Psoas muscle (tissue), 8 donors: ENCODE results near the gene CFDP1. TPM values are rescaled to one million over a fixed set of nuclear protein-coding genes. Genes with fewer than 3 reads are reported as not detected.

Source experiments
- ATAC-seq, 4 donors: fragments of 200-7000 bp; cut with Tn5 transposase; one replicate each; pipeline ENCODE4 v1.9.1; 2020; ENCODE audit warnings: moderate library complexity in 3 of 4, mild to moderate bottlenecking in 2 of 4
- DNase-seq, 2 donors: peaks; one replicate each; pipeline ENCODE4 v3.0.0-alpha.2; 2020
- H3K27ac ChIP-seq: fragments of 200-600 bp; one replicate; pipeline ENCODE4 v1.8.0; 2022
- H3K27me3 ChIP-seq, 3 donors: fragments of 200-600 bp in 1 of 3; one replicate each; pipeline versions ENCODE4 v1.6.1 to v1.8.0; 2013 to 2022; ENCODE audit warnings: low read length in 2 of 3, mild to moderate bottlenecking in 2 of 3, moderate library complexity in 1 of 3; ENCODE audit not compliant: insufficient read depth in 3 of 3
- H3K36me3 ChIP-seq, 2 donors: fragments of 200-600 bp in 1 of 2; one replicate each; pipeline versions ENCODE4 v1.6.1 to v1.8.0; 2013 to 2022; ENCODE audit warnings: low read depth in 1 of 2, mild to moderate bottlenecking in 1 of 2, moderate library complexity in 1 of 2; ENCODE audit not compliant: insufficient read depth in 1 of 2
- H3K4me1 ChIP-seq: fragments of 200-600 bp; one replicate; pipeline ENCODE4 v1.8.0; 2022
- H3K4me3 ChIP-seq: fragments of 200-600 bp; one replicate; pipeline ENCODE4 v1.8.0; 2022; ENCODE audit warnings: mild to moderate bottlenecking
- H3K9me3 ChIP-seq: fragments of 200-600 bp; one replicate; pipeline ENCODE4 v1.8.0; 2022
- CTCF ChIP-seq: fragments of 200-600 bp; IDR thresholded peaks from one replicate; pipeline ENCODE4 v1.8.0; 2022; ENCODE audit warnings: antibody characterized with exemption
- WGBS, 3 donors: extraction: QIAGEN DNeasy Blood & Tissue Kit; methylation state at CpG; one replicate each; pipeline versions ENCODE4 v1.1.6 to v1.1.7; 2013; 5-methylcytosine and 5-hydroxymethylcytosine counted together
- intact Hi-C, 2 donors: fragments of 100-400 bp; cut with DNase I; formaldehyde crosslinking; loops; one replicate each; pipeline versions ENCODE4 v1.11.0 to v1.14.2; 2022
- polyA plus RNA-seq, 3 donors: library from polyadenylated mRNA; stranded (reverse); fragments of 200-250 nt; gene quantifications; one replicate each; pipeline ENCODE4 v1.2.3, GENCODE V29; 2013
- total RNA-seq, 4 donors: library from RNA; stranded (reverse); fragmentation: NEBNext Ultra II Directional in 2 of 4; extraction: Animal tissue kit (Norgen Biotek cat#: 25700) in 2 of 4; gene quantifications; one replicate each; pipeline versions ENCODE4 v1.2.1 to v1.2.4, GENCODE V29; 2021 to 2023
- donor health status: healthy with polysubstance abuse.
- donor health status: DM: no; HTN: no; CAD: no; lungs with moderate emphysema.
- donor health status: Bipolar disorder and iron deficiency.
- donor health status: healthy.
- donor health status: DM: yes; HTN: yes; CAD: no.
- donor health status: DM: no; HTN: no; CAD: no.
- donor health status: DM: no; HTN: no; CAD: no.
- donor health status: DM: yes; HTN: yes; CAD: no.

CFDP1 gene
- total and polyA plus RNA-seq, 7 donors: 16.6 to 78.2 (median 21.9) TPM

- H3K27me3 ChIP-seq: no peaks in the 10 kb centered on the region
- H3K36me3 ChIP-seq: no peaks in the 10 kb centered on the region
- no peaks in the 10 kb centered on the region for H3K4me1 ChIP-seq
- no peak overlapping the region for H3K4me3 ChIP-seq
- ATAC-seq: no peak
- no peak for DNase-seq
- H3K9me3 ChIP-seq: no peaks in the 10 kb centered on the region
- WGBS, 3 donors: 92 to 98% (median 95%) methylated on average over 3 of the region's 3 CpGs
- intact Hi-C loops: no loop called here
- no peak overlapping the region for H3K27ac ChIP-seq
- TF ChIP-seq CTCF: no peak
Measured at GRCh38 chr16:75362846-75363245, 70.5 kb downstream of the CFDP1 start.

DNA sequence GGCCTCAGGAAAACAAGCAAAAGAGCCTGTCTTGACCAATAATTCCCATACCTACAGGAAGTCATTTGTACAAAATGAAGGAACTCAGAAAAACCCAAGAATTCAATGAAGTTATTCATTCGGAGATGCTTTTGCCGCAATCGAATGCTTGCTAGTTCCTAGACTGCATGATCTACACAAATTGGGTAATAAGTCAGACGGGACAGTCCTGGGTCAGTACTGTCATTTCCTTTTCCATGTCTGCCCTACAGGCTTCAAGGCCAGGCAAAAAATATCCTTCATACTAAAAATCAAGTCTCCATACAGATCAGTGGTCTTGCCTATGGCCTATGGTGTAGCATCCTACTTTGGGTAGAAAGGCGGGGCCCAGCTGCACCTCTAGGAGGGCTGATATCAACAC is 71.4 kb downstream of the CFDP1 start:
- no peak for TF ChIP-seq CTCF
- ATAC-seq (no peak), DNase-seq (no peak)
- Histone ChIP-seq H3K27me3 (no peaks in the 10 kb centered on the region), H3K27ac (no peak overlapping the region), H3K4me3 (no peak overlapping the region), H3K36me3 (no peaks in the 10 kb centered on the region), H3K4me1 (no peaks in the 10 kb centered on the region), H3K9me3 (no peaks in the 10 kb centered on the region)
- 86 to 92% (median 89%) methylated on average over 5 of the region's 5 CpGs for WGBS, 3 donors
- intact Hi-C loops: no loop called here

DNA sequence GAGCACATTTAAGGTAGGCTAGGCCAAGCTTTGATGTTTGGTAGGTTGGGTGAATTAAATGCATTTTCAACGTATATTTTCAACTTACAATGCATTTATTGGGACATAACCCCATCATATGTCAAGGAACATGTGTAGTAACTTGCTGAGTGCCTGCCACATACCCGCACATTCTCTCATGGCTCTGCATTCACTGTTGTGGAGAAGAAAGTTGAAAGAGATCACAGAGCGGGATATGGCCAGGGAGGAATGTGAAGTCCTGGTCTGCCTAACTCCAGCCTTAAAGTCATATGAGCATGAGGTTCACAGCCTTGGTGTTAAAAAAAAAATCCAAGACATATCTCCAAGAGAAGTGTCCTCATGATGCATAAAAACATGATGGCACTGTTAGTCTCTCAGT is 79.1 kb downstream of the CFDP1 start:
- no peaks in the 10 kb centered on the region for H3K27me3 ChIP-seq
- intact Hi-C loops: no loop called here
- no peak for ATAC-seq
- DNase-seq: no peak
- no peaks in the 10 kb centered on the region for H3K9me3 ChIP-seq
- no peak overlapping the region for H3K27ac ChIP-seq
- H3K4me3 ChIP-seq: no peak overlapping the region
- WGBS, 3 donors: 95 to 100% (median 95%) methylated on average over 3 of the region's 3 CpGs
- TF ChIP-seq CTCF: no peak
- no peaks in the 10 kb centered on the region for H3K4me1 ChIP-seq
- H3K36me3 ChIP-seq: no peaks in the 10 kb centered on the region

- Histone ChIP-seq H3K9me3 (no peaks in the 10 kb centered on the region), H3K27ac (no peak overlapping the region), H3K4me3 (no peak overlapping the region), H3K4me1 (no peaks in the 10 kb centered on the region), H3K36me3 (no peaks in the 10 kb centered on the region), H3K27me3 (no peaks in the 10 kb centered on the region)
- no peak for DNase-seq
- no peak for ATAC-seq
- TF ChIP-seq CTCF: no peak
- intact Hi-C loops: no loop called here
Measured at GRCh38 chr16:75351183-75351582, 82.1 kb downstream of the CFDP1 start.

GRCh38 chr16:75345711-75346110 is 87.6 kb downstream of the CFDP1 start:
- Histone ChIP-seq H3K4me3 (no peak overlapping the region), H3K36me3 (no peaks in the 10 kb centered on the region), H3K9me3 (no peaks in the 10 kb centered on the region), H3K4me1 (peaks cover 21% of the 10 kb centered on the region), H3K27ac (no peak overlapping the region), H3K27me3 (no peaks in the 10 kb centered on the region)
- DNase-seq (no peak), ATAC-seq (no peak)
- TF ChIP-seq CTCF: no peak
- 96 to 99% (median 97%) methylated on average over 2 of the region's 2 CpGs for WGBS, 3 donors
- intact Hi-C loops: no loop called here
